Osteocyte (in vitro differentiated cells): ENCODE data around the gene ABAT. TPM values are rescaled to one million over a fixed set of nuclear protein-coding genes. Genes with fewer than 3 reads are reported as not detected.
"Not testable (repeated sequence)": the region's sequence is repeated elsewhere in the genome, so short reads cannot be mapped to it uniquely, and the experiment has no call there.

Experiments used
- DNase-seq: peaks from one replicate; pipeline ENCODE4 v3.0.0; 2021; ENCODE audit warnings: mixed read lengths; ENCODE audit not compliant: unreplicated experiment; ENCODE audit errors: extremely low spot score
- H3K27ac Mint-ChIP-seq: one replicate; pipeline ENCODE4 v1.8.0; 2021; ENCODE audit warnings: mild to moderate bottlenecking, mixed read lengths; ENCODE audit not compliant: unreplicated experiment
- H3K27me3 Mint-ChIP-seq: one replicate; pipeline ENCODE4 v1.8.0; 2021; ENCODE audit warnings: mixed read lengths; ENCODE audit not compliant: unreplicated experiment
- H3K36me3 Mint-ChIP-seq: one replicate; pipeline ENCODE4 v1.8.0; 2021; ENCODE audit warnings: mixed read lengths; ENCODE audit not compliant: unreplicated experiment
- H3K4me1 Mint-ChIP-seq: one replicate; pipeline ENCODE4 v1.8.0; 2021; ENCODE audit warnings: mixed read lengths; ENCODE audit not compliant: unreplicated experiment
- H3K4me3 Mint-ChIP-seq: one replicate; pipeline ENCODE4 v1.8.0; 2021; ENCODE audit warnings: mild to moderate bottlenecking, moderate library complexity, mixed read lengths; ENCODE audit not compliant: unreplicated experiment
- H3K9me3 Mint-ChIP-seq: one replicate; pipeline ENCODE4 v1.8.0; 2021; ENCODE audit warnings: mixed read lengths; ENCODE audit not compliant: unreplicated experiment
- total RNA-seq: library from RNA; stranded (reverse); gene quantifications from 2 replicates; pipeline ENCODE4 v1.2.1, GENCODE V29; 2021
- TF ChIP-seq, protein P1 (sequence below): fragments of 200-600 bp; sonication (generic); IDR thresholded peaks from 2 replicates; pipeline ENCODE4 v1.5.0; 2021; ENCODE audit warnings: antibody characterized with exemption, mild to moderate bottlenecking, moderate library complexity

Gene ABAT
- total RNA-seq, 1 donor from 2014 or later, result 3.0 TPM

DNA sequence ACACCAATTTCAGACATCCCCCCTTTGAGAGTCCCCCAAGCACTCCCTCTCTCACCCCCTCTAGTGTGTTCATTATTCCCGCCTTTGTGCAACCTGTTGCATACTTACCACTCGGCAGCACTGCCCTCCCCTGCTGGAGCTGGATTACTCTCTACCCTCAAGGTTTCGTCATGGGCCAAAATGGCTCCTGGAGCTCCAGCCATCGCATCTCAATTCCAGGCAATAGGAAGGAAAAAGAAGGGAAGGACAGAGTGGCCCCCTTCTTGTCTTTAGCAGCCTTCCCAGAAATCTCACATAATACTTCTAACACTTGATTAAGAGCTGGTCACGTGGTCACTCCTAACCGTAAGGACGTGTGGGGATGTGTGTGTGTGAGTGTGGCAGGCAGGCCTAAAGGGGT is 102.8 kb downstream of the ABAT start:
- DNase-seq, result no peak
- H3K27ac Mint-ChIP-seq, result no peak overlapping the region
- H3K4me1 Mint-ChIP-seq, result no peaks in the 10 kb centered on the region
- H3K27me3 Mint-ChIP-seq, result no peaks in the 10 kb centered on the region
- H3K4me3 Mint-ChIP-seq, result no peak overlapping the region
- H3K9me3 Mint-ChIP-seq, result no peaks in the 10 kb centered on the region
- H3K36me3 Mint-ChIP-seq, result peaks cover 3% of the 10 kb centered on the region
- TF ChIP-seq, protein P1, sequence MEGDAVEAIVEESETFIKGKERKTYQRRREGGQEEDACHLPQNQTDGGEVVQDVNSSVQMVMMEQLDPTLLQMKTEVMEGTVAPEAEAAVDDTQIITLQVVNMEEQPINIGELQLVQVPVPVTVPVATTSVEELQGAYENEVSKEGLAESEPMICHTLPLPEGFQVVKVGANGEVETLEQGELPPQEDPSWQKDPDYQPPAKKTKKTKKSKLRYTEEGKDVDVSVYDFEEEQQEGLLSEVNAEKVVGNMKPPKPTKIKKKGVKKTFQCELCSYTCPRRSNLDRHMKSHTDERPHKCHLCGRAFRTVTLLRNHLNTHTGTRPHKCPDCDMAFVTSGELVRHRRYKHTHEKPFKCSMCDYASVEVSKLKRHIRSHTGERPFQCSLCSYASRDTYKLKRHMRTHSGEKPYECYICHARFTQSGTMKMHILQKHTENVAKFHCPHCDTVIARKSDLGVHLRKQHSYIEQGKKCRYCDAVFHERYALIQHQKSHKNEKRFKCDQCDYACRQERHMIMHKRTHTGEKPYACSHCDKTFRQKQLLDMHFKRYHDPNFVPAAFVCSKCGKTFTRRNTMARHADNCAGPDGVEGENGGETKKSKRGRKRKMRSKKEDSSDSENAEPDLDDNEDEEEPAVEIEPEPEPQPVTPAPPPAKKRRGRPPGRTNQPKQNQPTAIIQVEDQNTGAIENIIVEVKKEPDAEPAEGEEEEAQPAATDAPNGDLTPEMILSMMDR, result no peak

DNA sequence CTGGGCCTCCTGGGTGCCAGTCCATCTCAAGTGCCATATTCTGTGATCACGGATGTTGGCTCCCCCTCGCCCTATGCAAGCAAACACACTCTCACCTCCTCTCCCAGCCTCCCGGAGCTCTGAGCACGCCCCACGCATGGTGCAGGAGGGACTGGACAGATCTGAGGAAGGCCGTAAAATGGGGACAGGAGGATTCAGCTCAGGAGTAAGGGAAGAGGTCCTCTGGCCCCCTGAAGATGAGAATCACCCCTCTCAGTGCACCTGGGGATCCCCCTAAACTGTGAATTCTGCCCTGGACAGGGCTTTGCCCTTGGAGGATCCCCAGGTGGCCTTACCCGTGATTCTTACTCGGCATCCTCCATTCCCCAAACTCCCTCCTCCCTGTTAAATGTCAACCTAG is 107.4 kb downstream of the ABAT start:
- H3K36me3 Mint-ChIP-seq, result peaks cover 3% of the 10 kb centered on the region
- H3K9me3 Mint-ChIP-seq, result no peaks in the 10 kb centered on the region
- H3K27me3 Mint-ChIP-seq, result peaks cover 2% of the 10 kb centered on the region
- no peak for DNase-seq
- no peaks in the 10 kb centered on the region for H3K4me1 Mint-ChIP-seq
- H3K4me3 Mint-ChIP-seq, result no peak overlapping the region
- no peak overlapping the region for H3K27ac Mint-ChIP-seq
- TF ChIP-seq, protein P1, result no peak

DNA sequence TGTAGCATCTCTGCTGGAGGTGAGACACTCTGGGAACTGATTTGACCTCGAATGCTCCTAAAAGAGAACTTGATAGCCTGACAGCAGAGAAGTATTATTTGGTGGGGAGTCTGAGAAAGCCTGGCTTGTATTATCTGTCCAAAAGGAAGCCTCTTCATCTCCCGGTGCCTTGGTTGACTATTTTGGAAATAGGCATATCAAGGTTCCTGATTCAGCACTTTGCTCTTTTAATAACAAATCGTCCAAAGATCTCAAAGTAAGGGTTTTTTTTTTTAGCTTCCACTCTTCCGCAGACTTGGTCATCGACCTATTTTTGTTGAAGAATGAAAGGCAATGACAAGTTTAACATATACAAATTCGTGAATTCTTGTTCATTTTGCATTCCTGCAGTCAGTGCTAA is 108.3 kb downstream of the ABAT start:
- Mint-ChIP-seq H3K4me1 (no peaks in the 10 kb centered on the region), H3K36me3 (no peaks in the 10 kb centered on the region), H3K27ac (no peak overlapping the region), H3K4me3 (no peak overlapping the region), H3K27me3 (peaks cover 2% of the 10 kb centered on the region), H3K9me3 (no peaks in the 10 kb centered on the region)
- DNase-seq, result no peak
- TF ChIP-seq, protein P1, result no peak

DNA sequence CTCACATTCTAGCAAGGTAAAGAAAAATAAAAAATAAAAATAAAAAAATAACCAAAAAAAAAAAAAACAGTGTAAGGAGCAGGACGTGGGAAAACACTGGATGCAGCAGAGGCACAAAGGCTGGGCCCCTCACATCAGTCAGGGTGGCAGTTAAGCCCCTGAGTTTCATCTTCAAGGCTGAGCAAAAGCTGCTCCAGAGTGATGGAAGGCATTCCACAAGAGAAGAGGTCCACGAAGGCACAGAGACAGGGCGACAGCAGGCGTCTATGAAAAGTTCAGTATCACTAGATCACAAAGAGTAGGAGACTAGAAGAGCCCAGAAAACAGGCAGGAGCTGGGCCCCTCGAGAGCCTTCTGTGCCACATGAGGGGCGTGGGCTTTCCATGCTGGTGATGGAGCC is 111.0 kb downstream of the ABAT start:
- no peaks in the 10 kb centered on the region for H3K9me3 Mint-ChIP-seq
- H3K27ac Mint-ChIP-seq, result no peak overlapping the region
- no peak for DNase-seq
- TF ChIP-seq, protein P1, result no peak
- H3K4me3 Mint-ChIP-seq, result no peak overlapping the region
- no peaks in the 10 kb centered on the region for H3K4me1 Mint-ChIP-seq
- H3K36me3 Mint-ChIP-seq, result no peaks in the 10 kb centered on the region
- H3K27me3 Mint-ChIP-seq, result peaks cover 2% of the 10 kb centered on the region

DNA sequence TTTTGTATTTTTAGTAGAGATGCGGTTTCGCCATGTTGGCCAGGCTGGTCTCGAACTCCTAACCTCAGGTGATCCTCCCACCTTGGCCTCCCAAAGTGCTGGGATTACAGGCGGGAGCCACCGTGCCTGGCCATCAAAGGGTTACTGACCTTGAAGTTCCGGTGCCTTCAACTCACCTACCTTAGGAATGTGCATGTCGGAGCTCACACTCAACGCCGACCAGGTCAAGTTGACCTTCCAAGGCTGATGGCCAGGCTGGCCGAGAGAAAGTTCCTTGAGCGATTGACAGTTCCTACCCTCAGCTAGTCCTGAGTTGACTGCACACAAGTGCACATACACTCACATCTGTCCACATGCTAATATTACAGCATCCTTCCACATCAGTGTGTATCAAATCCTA is 111.9 kb downstream of the ABAT start:
- not testable (repeated sequence) for H3K36me3 Mint-ChIP-seq, DNase-seq, H3K4me1 Mint-ChIP-seq, H3K9me3 Mint-ChIP-seq, H3K27ac Mint-ChIP-seq, H3K27me3 Mint-ChIP-seq, H3K4me3 Mint-ChIP-seq

DNA sequence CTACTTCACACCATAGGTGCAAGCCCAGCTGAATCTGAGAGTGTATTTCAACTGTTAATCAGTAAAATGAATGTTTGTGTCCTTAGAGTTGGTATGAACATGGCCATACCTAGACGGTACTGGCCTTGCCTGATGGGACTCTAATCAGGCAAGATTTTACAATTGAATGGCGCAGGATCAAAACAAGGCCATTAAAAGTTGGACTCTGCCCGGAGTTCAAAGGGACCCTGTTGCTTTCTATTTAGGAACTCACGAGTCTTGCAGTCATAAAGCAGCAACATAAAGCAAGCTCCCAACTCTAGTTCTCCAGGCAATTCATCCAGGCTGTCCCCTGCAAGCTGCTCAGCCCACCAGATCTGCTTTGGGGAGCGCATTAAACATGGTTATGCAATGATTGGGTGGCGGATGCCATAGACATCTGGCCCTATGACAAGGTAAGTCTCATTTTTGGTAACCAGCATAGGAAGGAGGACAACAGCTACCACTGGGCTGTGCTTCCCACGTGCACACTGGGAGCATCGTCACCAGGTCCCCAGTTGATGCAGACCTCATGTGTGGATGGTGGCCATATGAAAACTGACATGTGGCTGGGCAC is 114.3 kb downstream of the ABAT start:
- TF ChIP-seq, protein P1, result no peak
- no peaks in the 10 kb centered on the region for H3K9me3 Mint-ChIP-seq
- no peak overlapping the region for H3K27ac Mint-ChIP-seq
- H3K4me1 Mint-ChIP-seq, result no peaks in the 10 kb centered on the region
- H3K4me3 Mint-ChIP-seq, result no peak overlapping the region
- peaks cover 2% of the 10 kb centered on the region for H3K27me3 Mint-ChIP-seq
- no peak for DNase-seq
- H3K36me3 Mint-ChIP-seq, result no peaks in the 10 kb centered on the region
